ENCODE measurements around the gene ARRB1. TPM values are rescaled to one million over a fixed set of nuclear protein-coding genes. Genes with fewer than 3 reads are reported as not detected.
A peak's percentile ranks its signal among the peaks of the same experiment; 100 is the strongest.

The ARRB1 gene
- total and polyA plus RNA-seq, 4 donors, result 35.0 to 45.8 (median 41.9) TPM

- H3K4me3 ChIP-seq (ENCODE audit: low read depth, low read length), result no peak overlapping the region
- DNase-seq (ENCODE audit: low read depth in 4 of 6, low spot score in 6 of 6), result no peak
- no peaks in the 10 kb centered on the region for H3K27me3 ChIP-seq (ENCODE audit: control insufficient read depth, insufficient read depth, low read length)
- H3K27ac ChIP-seq (ENCODE audit: low read depth, low read length), result no peak overlapping the region
- no peaks in the 10 kb centered on the region for H3K4me1 ChIP-seq (ENCODE audit: control insufficient read depth, insufficient read depth, low read length)
- WGBS (ENCODE audit: insufficient coverage), result 89% methylated on average over 22 of the region's 25 CpGs
- no peaks in the 10 kb centered on the region for H3K9me3 ChIP-seq (ENCODE audit: control insufficient read depth, insufficient read depth, low read length)
- H3K36me3 ChIP-seq (ENCODE audit: control insufficient read depth, insufficient read depth, low read length), result peaks cover 52% of the 10 kb centered on the region
Observed at GRCh38 chr11:75268626-75269366, 82.7 kb downstream of the ARRB1 start.

DNA sequence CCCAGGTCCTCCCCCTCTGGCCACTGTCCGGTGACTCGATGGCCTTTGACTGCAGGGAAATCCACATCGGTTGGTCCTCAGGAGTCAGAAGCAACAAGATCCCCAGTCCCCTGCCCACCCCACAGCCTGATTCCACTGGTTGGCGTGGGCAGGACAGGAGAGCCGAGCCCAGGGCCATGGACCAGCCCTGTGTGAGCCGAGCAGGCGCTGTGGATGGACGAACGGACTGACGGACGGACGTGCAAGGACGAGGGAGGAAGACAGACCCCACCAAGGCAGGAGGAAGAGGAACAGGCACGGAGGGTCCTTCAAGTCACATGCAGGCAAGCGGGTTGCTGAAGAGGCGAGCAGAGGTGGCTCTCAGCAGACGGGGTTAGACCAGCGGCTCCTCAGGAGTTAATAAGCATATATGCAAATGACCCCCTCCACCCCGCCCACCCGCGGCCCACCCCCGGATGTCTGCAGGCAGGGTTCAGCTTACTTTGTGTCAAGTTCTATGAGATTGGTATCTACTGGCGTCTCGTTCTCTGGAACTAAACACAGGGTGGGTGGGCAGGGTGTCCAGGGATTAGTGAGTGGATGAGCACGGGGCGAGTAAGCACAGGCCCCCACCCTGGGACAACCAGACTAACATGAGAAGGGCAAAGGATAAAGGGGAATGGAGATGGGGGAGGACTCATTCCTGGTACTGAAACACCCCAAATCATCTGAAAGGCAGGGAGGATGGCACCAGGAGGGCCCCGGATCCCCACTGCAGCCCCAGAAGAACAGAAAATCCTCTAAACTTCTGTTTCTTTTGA, 84.1 kb downstream of the ARRB1 start:
- DNase-seq (ENCODE audit: low read depth in 4 of 6, low spot score in 6 of 6), result no peak
- Histone ChIP-seq H3K4me3 (ENCODE audit: low read depth, low read length) (no peak overlapping the region), H3K36me3 (ENCODE audit: control insufficient read depth, insufficient read depth, low read length) (peaks cover 42% of the 10 kb centered on the region), H3K27me3 (ENCODE audit: control insufficient read depth, insufficient read depth, low read length) (no peaks in the 10 kb centered on the region), H3K4me1 (ENCODE audit: control insufficient read depth, insufficient read depth, low read length) (no peaks in the 10 kb centered on the region), H3K27ac (ENCODE audit: low read depth, low read length) (no peak overlapping the region), H3K9me3 (ENCODE audit: control insufficient read depth, insufficient read depth, low read length) (no peaks in the 10 kb centered on the region)
- WGBS (ENCODE audit: insufficient coverage), result 80% methylated on average over 17 of the region's 27 CpGs

DNA sequence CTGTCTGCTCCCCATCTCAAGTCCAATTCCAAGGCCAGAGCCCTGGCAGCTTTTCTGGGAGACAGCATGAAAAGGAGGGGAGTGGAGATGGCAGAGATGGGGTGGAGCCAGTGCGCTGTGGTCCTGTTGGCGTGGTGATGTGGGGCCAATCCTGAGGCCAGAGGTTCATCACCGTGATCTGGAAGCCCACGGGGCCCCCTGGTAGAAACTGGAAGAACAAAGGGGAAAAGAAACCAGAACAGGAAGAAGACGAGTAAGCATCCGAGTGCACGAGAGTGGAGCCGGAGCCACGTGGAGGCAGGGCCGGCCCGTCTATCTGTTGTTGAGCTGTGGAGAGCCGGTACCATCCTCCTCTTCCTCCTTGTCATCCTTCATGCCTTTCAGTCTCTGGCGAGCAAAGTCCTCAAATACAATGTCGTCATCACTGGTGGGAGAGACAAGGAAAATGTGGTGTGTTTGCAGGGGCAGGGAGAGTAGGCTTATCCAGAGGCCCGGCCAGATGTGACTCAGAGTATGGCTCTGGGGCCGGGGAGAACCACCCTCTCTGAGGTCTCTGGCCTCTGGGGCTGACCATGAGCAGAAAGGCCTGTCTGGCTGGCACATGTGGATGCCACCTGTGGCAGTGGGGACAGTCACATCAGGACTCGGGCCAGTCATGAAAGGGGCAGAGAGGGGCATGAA, 85.5 kb downstream of the ARRB1 start:
- 84% methylated on average over 12 of the region's 17 CpGs for WGBS (ENCODE audit: insufficient coverage)
- peaks cover 33% of the 10 kb centered on the region for H3K36me3 ChIP-seq (ENCODE audit: control insufficient read depth, insufficient read depth, low read length)
- H3K27ac ChIP-seq (ENCODE audit: low read depth, low read length), result no peak overlapping the region

GRCh38 chr11:75264971-75265370, 86.5 kb downstream of the ARRB1 start:
- Histone ChIP-seq H3K9me3 (ENCODE audit: control insufficient read depth, insufficient read depth, low read length) (no peaks in the 10 kb centered on the region), H3K27me3 (ENCODE audit: control insufficient read depth, insufficient read depth, low read length) (no peaks in the 10 kb centered on the region), H3K4me3 (ENCODE audit: low read depth, low read length) (no peak overlapping the region), H3K4me1 (ENCODE audit: control insufficient read depth, insufficient read depth, low read length) (peaks cover 11% of the 10 kb centered on the region), H3K36me3 (ENCODE audit: control insufficient read depth, insufficient read depth, low read length) (peaks cover 33% of the 10 kb centered on the region), H3K27ac (ENCODE audit: low read depth, low read length) (no peak overlapping the region)
- no peak for DNase-seq (ENCODE audit: low read depth in 4 of 6, low spot score in 6 of 6)
- 80% methylated on average over 1 of the region's 6 CpGs for WGBS (ENCODE audit: insufficient coverage)

More for the DNA sequence above, 85.5 kb downstream of the ARRB1 start:
- Histone ChIP-seq H3K4me1 (ENCODE audit: control insufficient read depth, insufficient read depth, low read length) (peaks cover 7% of the 10 kb centered on the region), H3K27me3 (ENCODE audit: control insufficient read depth, insufficient read depth, low read length) (no peaks in the 10 kb centered on the region), H3K9me3 (ENCODE audit: control insufficient read depth, insufficient read depth, low read length) (no peaks in the 10 kb centered on the region), H3K4me3 (ENCODE audit: low read depth, low read length) (no peak overlapping the region)
- no peak for DNase-seq (ENCODE audit: low read depth in 4 of 6, low spot score in 6 of 6)

DNA sequence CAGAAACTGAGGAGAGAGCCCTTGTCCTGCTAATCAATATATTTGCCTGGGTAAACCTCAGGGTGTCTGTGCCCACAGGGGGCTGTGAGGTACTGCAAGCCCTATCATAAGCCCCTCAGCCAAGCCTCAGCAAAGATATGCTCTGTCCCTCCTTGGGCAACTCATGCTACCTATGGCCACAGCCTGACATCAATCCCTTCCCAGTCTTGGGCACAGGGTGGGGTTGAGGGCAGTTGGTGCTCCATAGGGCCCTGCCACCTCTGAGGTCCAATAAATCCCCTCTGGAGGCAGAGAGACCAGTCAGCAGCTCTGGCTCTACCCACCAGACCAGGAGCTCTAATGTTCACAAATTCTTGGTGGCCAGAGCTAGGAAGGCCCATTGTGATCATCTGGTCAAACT, 87.1 kb downstream of the ARRB1 start:
- Histone ChIP-seq H3K27me3 (ENCODE audit: control insufficient read depth, insufficient read depth, low read length) (no peaks in the 10 kb centered on the region), H3K4me3 (ENCODE audit: low read depth, low read length) (no peak overlapping the region), H3K36me3 (ENCODE audit: control insufficient read depth, insufficient read depth, low read length) (peaks cover 32% of the 10 kb centered on the region), H3K27ac (ENCODE audit: low read depth, low read length) (no peak overlapping the region), H3K4me1 (ENCODE audit: control insufficient read depth, insufficient read depth, low read length) (peaks cover 11% of the 10 kb centered on the region), H3K9me3 (ENCODE audit: control insufficient read depth, insufficient read depth, low read length) (no peaks in the 10 kb centered on the region)
- DNase-seq (ENCODE audit: low read depth in 4 of 6, low spot score in 6 of 6), result no peak

DNA sequence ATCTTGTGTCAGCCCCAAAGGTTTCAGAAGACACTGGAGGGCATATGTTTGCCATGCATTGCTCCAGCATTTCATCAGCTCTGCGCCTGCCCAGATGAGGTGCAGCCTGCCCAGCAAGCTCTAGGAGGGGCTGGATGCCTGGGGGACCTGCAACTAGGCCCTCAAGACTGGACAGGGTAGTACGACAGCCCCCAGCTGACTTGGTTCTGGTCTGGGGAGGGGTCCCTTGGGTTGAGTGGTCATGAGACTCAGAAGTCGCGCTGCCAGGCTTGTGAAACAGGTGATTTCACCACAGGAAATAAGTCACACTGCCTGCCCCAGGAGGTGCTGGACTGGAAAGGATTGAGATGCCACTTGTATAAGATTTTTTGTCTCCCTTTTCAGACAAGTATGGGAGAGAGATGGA, 87.5 kb downstream of the ARRB1 start:
- no peak overlapping the region for H3K27ac ChIP-seq (ENCODE audit: low read depth, low read length)
- no peak for DNase-seq (ENCODE audit: low read depth in 4 of 6, low spot score in 6 of 6)
- no peaks in the 10 kb centered on the region for H3K9me3 ChIP-seq (ENCODE audit: control insufficient read depth, insufficient read depth, low read length)
- 90% methylated on average over 4 of the region's 4 CpGs for WGBS (ENCODE audit: insufficient coverage)
- no peak overlapping the region for H3K4me3 ChIP-seq (ENCODE audit: low read depth, low read length)
- peaks cover 11% of the 10 kb centered on the region for H3K4me1 ChIP-seq (ENCODE audit: control insufficient read depth, insufficient read depth, low read length)
- peaks cover 28% of the 10 kb centered on the region for H3K36me3 ChIP-seq (ENCODE audit: control insufficient read depth, insufficient read depth, low read length)
- H3K27me3 ChIP-seq (ENCODE audit: control insufficient read depth, insufficient read depth, low read length), result no peaks in the 10 kb centered on the region

GRCh38 chr11:75262961-75263852, 88.3 kb downstream of the ARRB1 start:
- Histone ChIP-seq H3K36me3 (ENCODE audit: control insufficient read depth, insufficient read depth, low read length) (peaks cover 22% of the 10 kb centered on the region), H3K4me3 (ENCODE audit: low read depth, low read length) (no peak overlapping the region), H3K27me3 (ENCODE audit: control insufficient read depth, insufficient read depth, low read length) (no peaks in the 10 kb centered on the region), H3K4me1 (ENCODE audit: control insufficient read depth, insufficient read depth, low read length) (peaks cover 11% of the 10 kb centered on the region), H3K27ac (ENCODE audit: low read depth, low read length) (no peak overlapping the region), H3K9me3 (ENCODE audit: control insufficient read depth, insufficient read depth, low read length) (no peaks in the 10 kb centered on the region)
- no peak for DNase-seq (ENCODE audit: low read depth in 4 of 6, low spot score in 6 of 6)
- WGBS (ENCODE audit: insufficient coverage), result 82% methylated on average over 16 of the region's 17 CpGs

- DNase-seq (ENCODE audit: low read depth in 4 of 6, low spot score in 6 of 6), result peak in 1 of 6 donors; percentile 2
- no peaks in the 10 kb centered on the region for H3K9me3 ChIP-seq (ENCODE audit: control insufficient read depth, insufficient read depth, low read length)
- no peaks in the 10 kb centered on the region for H3K27me3 ChIP-seq (ENCODE audit: control insufficient read depth, insufficient read depth, low read length)
- H3K4me1 ChIP-seq (ENCODE audit: control insufficient read depth, insufficient read depth, low read length), result peaks cover 11% of the 10 kb centered on the region
- no peak overlapping the region for H3K4me3 ChIP-seq (ENCODE audit: low read depth, low read length)
- peaks cover 22% of the 10 kb centered on the region for H3K36me3 ChIP-seq (ENCODE audit: control insufficient read depth, insufficient read depth, low read length)
- WGBS (ENCODE audit: insufficient coverage), result 86% methylated on average over 4 of the region's 4 CpGs
- H3K27ac ChIP-seq (ENCODE audit: low read depth, low read length), result no peak overlapping the region
Observed at GRCh38 chr11:75262436-75262835, 89.0 kb downstream of the ARRB1 start.

GRCh38 chr11:75261902-75262361, 89.5 kb downstream of the ARRB1 start:
- no peak for DNase-seq (ENCODE audit: low read depth in 4 of 6, low spot score in 6 of 6)
- no peaks in the 10 kb centered on the region for H3K27me3 ChIP-seq (ENCODE audit: control insufficient read depth, insufficient read depth, low read length)
- 88% methylated on average over 5 of the region's 6 CpGs for WGBS (ENCODE audit: insufficient coverage)
- peaks cover 11% of the 10 kb centered on the region for H3K4me1 ChIP-seq (ENCODE audit: control insufficient read depth, insufficient read depth, low read length)
- H3K9me3 ChIP-seq (ENCODE audit: control insufficient read depth, insufficient read depth, low read length), result no peaks in the 10 kb centered on the region
- H3K4me3 ChIP-seq (ENCODE audit: low read depth, low read length), result no peak overlapping the region
- peaks cover 18% of the 10 kb centered on the region for H3K36me3 ChIP-seq (ENCODE audit: control insufficient read depth, insufficient read depth, low read length)
- H3K27ac ChIP-seq (ENCODE audit: low read depth, low read length), result no peak overlapping the region

Measured in spinal cord (tissue), 10 donors.